ENCODE data around the gene SPATA19.

The SPATA19 gene, protein sequence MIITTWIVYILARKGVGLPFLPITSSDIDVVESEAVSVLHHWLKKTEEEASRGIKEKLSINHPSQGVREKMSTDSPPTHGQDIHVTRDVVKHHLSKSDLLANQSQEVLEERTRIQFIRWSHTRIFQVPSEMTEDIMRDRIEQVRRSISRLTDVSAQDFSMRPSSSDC

DNA sequence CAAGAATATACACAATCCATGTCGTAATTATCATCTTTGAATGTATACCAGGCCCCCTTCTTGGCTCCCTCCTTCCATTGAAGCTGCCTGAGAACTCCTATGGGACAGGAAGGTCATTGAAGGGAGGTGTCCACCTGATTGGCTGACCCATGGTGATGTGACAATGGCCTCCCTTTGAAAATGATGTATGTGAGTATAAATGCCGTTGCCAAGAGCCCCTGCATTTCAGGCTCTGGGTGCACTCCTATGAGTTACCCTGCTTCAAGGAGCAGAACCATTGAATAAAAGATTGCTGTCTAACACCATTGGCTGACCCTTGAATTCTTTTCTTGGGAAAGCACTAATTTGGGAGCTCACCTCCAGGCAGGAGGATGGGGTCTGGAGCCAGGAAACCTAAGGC is at the start of gene SPATA19:
TSS of gene SPATA19 (minus strand) at position 101 of the 400 bp plus-strand sequence. CDS start at position 34, 67 bp downstream.
- H3K4me3 ChIP-seq (ENCODE audit: low read length): no peak within 1 kb of the TSS
- no peaks in the 10 kb centered on the region for H3K4me1 ChIP-seq (ENCODE audit: control insufficient read depth, insufficient read depth, low read length)
- H3K9ac ChIP-seq (ENCODE audit: low read length): no peak within 1 kb of the TSS
- H3K27me3 ChIP-seq (ENCODE audit: control insufficient read depth, insufficient read depth, low read length): no peaks in the 10 kb centered on the region
- H3K36me3 ChIP-seq (ENCODE audit: control insufficient read depth, insufficient read depth, low read length): no peaks in the 10 kb centered on the region
- no peaks in the 10 kb centered on the region for H3K9me3 ChIP-seq (ENCODE audit: control insufficient read depth, low read length)

DNA sequence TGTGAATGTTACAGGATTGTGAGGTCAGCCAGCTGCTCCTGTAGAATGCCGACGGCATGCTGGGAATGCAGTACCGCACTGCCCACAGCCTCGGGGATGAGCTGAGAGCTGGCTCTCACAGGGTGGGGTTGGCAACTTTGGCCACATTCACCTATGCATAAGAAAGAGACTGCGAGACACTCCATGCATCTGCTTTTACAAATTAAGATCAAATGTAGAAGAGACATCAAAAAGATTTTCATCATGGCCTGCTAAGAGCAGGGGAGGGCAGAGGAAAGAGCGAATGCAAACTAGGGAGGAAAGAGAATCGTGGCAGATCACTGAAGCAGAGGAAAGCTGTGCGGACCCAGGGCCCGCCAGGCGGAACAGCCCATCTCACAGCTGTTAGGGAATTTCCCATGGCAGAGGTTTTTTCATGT is 49.8 kb upstream of the SPATA19 start:
- H3K9me3 ChIP-seq (ENCODE audit: control insufficient read depth, low read length): no peaks in the 10 kb centered on the region
- no peak overlapping the region for H3K9ac ChIP-seq (ENCODE audit: low read length)
- no peaks in the 10 kb centered on the region for H3K36me3 ChIP-seq (ENCODE audit: control insufficient read depth, insufficient read depth, low read length)
- H3K27me3 ChIP-seq (ENCODE audit: control insufficient read depth, insufficient read depth, low read length): no peaks in the 10 kb centered on the region
- no peaks in the 10 kb centered on the region for H3K4me1 ChIP-seq (ENCODE audit: control insufficient read depth, insufficient read depth, low read length)
- no peak overlapping the region for H3K4me3 ChIP-seq (ENCODE audit: low read length)

DNA sequence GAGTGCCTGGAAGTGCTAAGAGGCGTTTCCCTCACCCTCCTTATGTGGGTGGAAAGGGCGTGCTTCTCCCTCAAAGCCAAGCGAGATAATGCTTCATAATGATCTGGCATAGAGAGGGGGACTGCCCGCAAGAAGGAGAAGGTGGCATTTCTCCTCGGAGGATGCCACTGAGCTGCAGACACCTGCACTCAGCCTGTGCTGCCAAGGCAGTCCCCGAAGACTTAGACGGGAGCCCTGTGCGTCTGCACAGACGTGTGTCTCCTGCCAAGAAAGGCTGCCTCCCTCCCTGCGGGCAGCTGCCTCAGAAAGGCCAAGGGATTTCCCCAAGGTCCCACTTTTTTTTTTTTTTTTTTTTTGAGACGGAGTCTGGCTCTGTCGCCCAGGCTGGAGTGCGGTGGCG is 48.1 kb upstream of the SPATA19 start:
- Histone ChIP-seq H3K4me1 (ENCODE audit: control insufficient read depth, insufficient read depth, low read length) (no peaks in the 10 kb centered on the region), H3K27me3 (ENCODE audit: control insufficient read depth, insufficient read depth, low read length) (no peaks in the 10 kb centered on the region), H3K4me3 (ENCODE audit: low read length) (no peak overlapping the region), H3K9me3 (ENCODE audit: control insufficient read depth, low read length) (no peaks in the 10 kb centered on the region), H3K9ac (ENCODE audit: low read length) (no peak overlapping the region), H3K36me3 (ENCODE audit: control insufficient read depth, insufficient read depth, low read length) (no peaks in the 10 kb centered on the region)

DNA sequence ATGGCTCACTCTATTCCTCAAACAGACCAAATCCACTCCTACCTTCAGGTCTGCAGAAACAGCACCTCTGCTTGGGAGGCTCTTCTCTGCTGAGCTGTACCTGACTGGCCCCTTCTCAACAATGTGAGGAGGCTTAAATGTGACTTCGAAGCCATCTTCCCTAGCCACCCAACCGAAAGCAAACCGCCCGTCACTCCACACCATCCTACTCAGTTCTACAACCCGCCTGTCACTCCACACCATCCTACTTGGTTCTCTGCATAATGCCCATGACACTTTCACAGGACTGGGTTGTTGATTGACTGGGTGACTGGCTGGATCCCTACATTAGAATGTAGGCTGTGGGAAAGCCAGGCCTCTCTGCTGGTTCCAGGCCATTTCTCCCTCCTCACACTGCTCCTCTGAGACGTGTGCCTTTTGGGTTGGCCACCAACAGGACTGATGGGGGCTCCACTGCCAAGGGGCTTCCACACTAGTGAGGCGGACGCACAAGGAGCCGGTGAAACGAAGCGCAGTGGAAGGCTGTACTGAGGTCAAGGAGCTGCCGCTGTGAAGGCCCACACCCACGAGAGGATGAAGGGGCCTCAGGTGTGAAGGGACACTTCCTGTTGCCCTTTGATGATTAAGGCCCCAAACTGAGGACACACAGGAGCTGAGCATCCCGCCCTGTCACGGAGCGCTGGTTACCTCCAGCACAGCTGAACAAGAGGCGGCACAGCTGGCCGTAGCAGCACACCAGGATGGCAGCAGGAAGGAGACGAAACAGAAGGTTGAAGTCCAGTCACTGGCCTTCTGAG is 47.5 kb upstream of the SPATA19 start:
- H3K4me3 ChIP-seq (ENCODE audit: low read length): no peak overlapping the region
- H3K27me3 ChIP-seq (ENCODE audit: control insufficient read depth, insufficient read depth, low read length): no peaks in the 10 kb centered on the region
- no peak overlapping the region for H3K9ac ChIP-seq (ENCODE audit: low read length)
- no peaks in the 10 kb centered on the region for H3K9me3 ChIP-seq (ENCODE audit: control insufficient read depth, low read length)
- no peaks in the 10 kb centered on the region for H3K4me1 ChIP-seq (ENCODE audit: control insufficient read depth, insufficient read depth, low read length)
- H3K36me3 ChIP-seq (ENCODE audit: control insufficient read depth, insufficient read depth, low read length): no peaks in the 10 kb centered on the region

DNA sequence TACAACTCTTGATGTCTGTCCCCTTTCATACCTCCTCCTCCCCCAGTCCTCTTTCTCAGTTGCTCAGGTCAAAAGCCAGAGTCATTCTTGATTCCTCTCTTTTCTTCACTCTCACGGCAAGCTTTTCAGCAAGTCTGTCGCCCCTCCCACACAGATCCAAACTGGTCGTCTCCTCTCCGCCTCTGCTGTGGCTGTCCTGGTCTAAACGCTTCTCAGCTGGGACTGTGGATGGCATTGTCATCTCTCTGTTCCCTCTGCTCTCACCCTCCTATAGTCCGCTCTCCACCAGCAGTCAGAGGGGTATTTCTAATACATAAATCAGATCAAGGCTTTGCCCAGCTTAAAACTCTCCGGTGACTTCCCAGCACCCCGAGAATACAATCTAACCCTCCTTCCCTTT is 46.8 kb upstream of the SPATA19 start:
- H3K36me3 ChIP-seq (ENCODE audit: control insufficient read depth, insufficient read depth, low read length): no peaks in the 10 kb centered on the region
- no peaks in the 10 kb centered on the region for H3K9me3 ChIP-seq (ENCODE audit: control insufficient read depth, low read length)
- H3K4me3 ChIP-seq (ENCODE audit: low read length): no peak overlapping the region
- H3K9ac ChIP-seq (ENCODE audit: low read length): no peak overlapping the region
- H3K27me3 ChIP-seq (ENCODE audit: control insufficient read depth, insufficient read depth, low read length): no peaks in the 10 kb centered on the region
- no peaks in the 10 kb centered on the region for H3K4me1 ChIP-seq (ENCODE audit: control insufficient read depth, insufficient read depth, low read length)

DNA sequence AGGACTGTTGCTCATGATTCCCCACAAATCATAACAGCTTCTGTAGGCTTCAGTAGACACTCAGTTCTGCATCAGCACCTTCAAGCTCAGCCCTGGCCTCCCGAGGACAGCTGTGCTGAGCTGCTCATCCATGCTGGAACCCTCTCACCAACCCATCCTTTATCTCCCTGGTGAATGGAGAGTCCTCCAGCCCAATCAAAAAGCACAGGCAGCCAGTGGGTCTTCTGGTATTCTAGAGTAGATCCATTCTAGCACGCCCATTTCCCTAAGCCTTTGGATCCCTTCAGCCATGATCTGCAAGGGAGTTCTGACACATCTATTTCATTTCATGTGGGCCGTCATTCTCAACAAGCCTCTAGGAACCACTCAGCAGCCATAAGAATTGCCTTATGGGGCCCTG is 44.6 kb upstream of the SPATA19 start:
- no peaks in the 10 kb centered on the region for H3K4me1 ChIP-seq (ENCODE audit: control insufficient read depth, insufficient read depth, low read length)
- H3K9me3 ChIP-seq (ENCODE audit: control insufficient read depth, low read length): no peaks in the 10 kb centered on the region
- no peaks in the 10 kb centered on the region for H3K36me3 ChIP-seq (ENCODE audit: control insufficient read depth, insufficient read depth, low read length)
- no peak overlapping the region for H3K9ac ChIP-seq (ENCODE audit: low read length)
- H3K4me3 ChIP-seq (ENCODE audit: low read length): no peak overlapping the region
- H3K27me3 ChIP-seq (ENCODE audit: control insufficient read depth, insufficient read depth, low read length): peaks cover 5% of the 10 kb centered on the region

DNA sequence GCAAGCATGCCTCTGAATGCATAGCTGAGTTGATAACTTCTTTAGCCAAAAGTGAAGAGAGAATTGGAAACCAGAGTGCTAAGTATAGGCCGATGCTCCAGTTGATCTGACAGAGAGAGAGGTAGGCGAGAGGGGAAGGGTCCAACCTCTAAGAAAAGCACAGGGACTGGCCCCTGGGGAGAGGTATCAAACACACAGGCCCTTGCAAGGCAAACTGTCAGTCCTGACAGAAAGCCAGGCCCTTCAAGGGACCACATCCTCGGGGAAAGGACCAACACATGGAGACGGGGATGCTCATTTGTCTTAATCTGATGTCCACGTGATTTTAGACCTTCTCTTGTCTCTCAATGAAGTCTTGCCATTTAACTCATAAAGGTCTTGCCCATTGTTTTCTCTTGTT is 43.9 kb upstream of the SPATA19 start:
- Histone ChIP-seq H3K27me3 (ENCODE audit: control insufficient read depth, insufficient read depth, low read length) (peaks cover 5% of the 10 kb centered on the region), H3K4me3 (ENCODE audit: low read length) (no peak overlapping the region), H3K9me3 (ENCODE audit: control insufficient read depth, low read length) (no peaks in the 10 kb centered on the region), H3K4me1 (ENCODE audit: control insufficient read depth, insufficient read depth, low read length) (no peaks in the 10 kb centered on the region), H3K9ac (ENCODE audit: low read length) (no peak overlapping the region), H3K36me3 (ENCODE audit: control insufficient read depth, insufficient read depth, low read length) (no peaks in the 10 kb centered on the region)

DNA sequence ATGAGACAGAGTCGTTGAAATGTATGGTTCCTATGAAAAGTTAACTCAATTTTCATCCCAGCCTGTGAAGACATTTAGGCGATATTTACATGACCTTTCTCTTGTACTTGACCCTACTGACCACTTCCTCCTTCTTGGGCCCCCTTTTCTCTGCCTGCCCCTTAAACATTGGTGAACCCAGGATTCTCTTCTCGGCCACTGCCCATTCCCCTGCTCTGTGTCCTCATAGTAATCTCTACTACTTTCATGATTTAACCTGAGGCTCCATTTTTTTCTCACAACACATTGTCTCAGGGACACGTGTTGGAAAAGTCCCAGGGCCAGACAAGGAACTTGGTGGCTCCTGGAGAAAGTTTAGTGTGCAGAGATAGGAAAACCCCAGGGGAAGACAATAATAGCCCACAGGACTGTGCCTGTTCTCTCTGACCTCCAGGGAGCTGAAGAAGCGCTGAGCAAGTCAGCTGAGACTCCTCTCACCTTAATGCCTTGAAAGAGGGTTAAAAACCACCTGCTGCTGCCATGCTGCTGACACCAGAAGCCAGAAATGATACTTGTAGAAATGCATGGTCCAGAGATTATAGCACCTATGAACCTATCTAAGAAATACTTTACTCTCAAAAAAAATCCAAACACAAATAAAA is 42.5 kb upstream of the SPATA19 start:
- no peaks in the 10 kb centered on the region for H3K4me1 ChIP-seq (ENCODE audit: control insufficient read depth, insufficient read depth, low read length)

DNA sequence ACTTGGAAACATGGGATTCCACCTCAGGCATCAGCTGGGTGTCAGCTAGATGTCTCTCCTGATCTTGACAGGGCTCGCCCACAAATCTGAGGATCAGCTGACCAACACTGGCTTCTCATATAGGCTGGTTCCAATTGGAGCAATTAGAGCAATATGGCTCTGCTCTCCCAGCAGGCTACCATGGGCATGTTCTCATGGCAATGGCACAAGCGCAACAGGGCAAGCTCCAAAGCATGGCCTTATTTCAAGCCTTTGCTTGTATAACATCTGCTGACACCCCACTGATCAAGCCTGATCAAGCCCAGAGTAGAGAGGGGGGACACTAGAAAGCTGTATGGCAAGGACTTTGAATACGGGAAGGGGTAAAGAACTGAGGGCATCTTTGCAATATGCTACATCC is 40.7 kb upstream of the SPATA19 start:
- Histone ChIP-seq H3K36me3 (ENCODE audit: control insufficient read depth, insufficient read depth, low read length) (no peaks in the 10 kb centered on the region), H3K27me3 (ENCODE audit: control insufficient read depth, insufficient read depth, low read length) (peaks cover 5% of the 10 kb centered on the region), H3K4me1 (ENCODE audit: control insufficient read depth, insufficient read depth, low read length) (no peaks in the 10 kb centered on the region), H3K9ac (ENCODE audit: low read length) (no peak overlapping the region), H3K9me3 (ENCODE audit: control insufficient read depth, low read length) (no peaks in the 10 kb centered on the region), H3K4me3 (ENCODE audit: low read length) (no peak overlapping the region)

More for the DNA sequence above, 42.5 kb upstream of the SPATA19 start:
- H3K9ac ChIP-seq (ENCODE audit: low read length): no peak overlapping the region
- no peaks in the 10 kb centered on the region for H3K9me3 ChIP-seq (ENCODE audit: control insufficient read depth, low read length)
- H3K27me3 ChIP-seq (ENCODE audit: control insufficient read depth, insufficient read depth, low read length): peaks cover 5% of the 10 kb centered on the region
- no peak overlapping the region for H3K4me3 ChIP-seq (ENCODE audit: low read length)
- no peaks in the 10 kb centered on the region for H3K36me3 ChIP-seq (ENCODE audit: control insufficient read depth, insufficient read depth, low read length)

DNA sequence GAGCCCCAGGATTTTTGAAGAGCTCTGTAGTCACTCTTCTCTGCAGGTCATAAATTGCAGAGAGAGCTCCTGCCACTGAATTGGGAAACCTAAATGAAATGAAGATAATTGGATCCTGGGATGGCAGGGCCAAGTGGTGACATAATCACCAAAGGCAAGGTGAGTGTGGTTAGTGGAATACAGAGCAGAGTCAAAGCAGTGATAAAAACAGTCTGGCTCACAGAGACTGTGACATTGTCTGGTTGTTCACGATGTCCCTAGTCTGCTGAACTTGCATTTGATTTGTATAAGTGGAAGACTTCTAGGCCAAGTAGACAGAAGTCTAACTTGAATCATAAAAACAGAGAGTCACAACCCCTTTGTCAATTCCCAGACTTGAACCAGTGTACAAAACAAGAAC is 26.8 kb upstream of the SPATA19 start:
- Histone ChIP-seq H3K27me3 (ENCODE audit: control insufficient read depth, insufficient read depth, low read length) (no peaks in the 10 kb centered on the region), H3K4me3 (ENCODE audit: low read length) (no peak overlapping the region), H3K9me3 (ENCODE audit: control insufficient read depth, low read length) (no peaks in the 10 kb centered on the region), H3K9ac (ENCODE audit: low read length) (no peak overlapping the region), H3K36me3 (ENCODE audit: control insufficient read depth, insufficient read depth, low read length) (no peaks in the 10 kb centered on the region), H3K4me1 (ENCODE audit: control insufficient read depth, insufficient read depth, low read length) (no peaks in the 10 kb centered on the region)

DNA sequence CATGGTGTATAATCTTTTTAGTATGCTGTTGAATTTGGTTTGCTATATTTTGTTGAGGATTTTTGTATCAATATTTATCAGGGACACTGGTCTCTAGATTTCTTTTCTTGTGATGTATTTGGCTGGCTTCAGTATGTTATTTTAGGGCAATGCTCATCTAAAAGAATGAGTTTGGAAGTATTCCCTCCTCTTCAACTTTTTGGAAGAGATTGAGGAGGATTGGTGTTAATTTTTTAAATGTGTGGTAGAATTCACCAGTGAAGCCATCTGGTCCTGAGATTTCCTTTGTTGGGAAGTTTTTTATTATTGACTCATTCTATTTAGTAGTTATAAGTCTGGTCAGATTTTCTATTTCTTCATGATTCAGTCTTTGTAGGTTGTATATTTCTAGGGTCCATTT is 22.1 kb upstream of the SPATA19 start:
- H3K4me1 ChIP-seq (ENCODE audit: control insufficient read depth, insufficient read depth, low read length): no peaks in the 10 kb centered on the region
- H3K27me3 ChIP-seq (ENCODE audit: control insufficient read depth, insufficient read depth, low read length): no peaks in the 10 kb centered on the region
- no peaks in the 10 kb centered on the region for H3K9me3 ChIP-seq (ENCODE audit: control insufficient read depth, low read length)
- no peak overlapping the region for H3K9ac ChIP-seq (ENCODE audit: low read length)
- H3K4me3 ChIP-seq (ENCODE audit: low read length): no peak overlapping the region
- no peaks in the 10 kb centered on the region for H3K36me3 ChIP-seq (ENCODE audit: control insufficient read depth, insufficient read depth, low read length)

DNA sequence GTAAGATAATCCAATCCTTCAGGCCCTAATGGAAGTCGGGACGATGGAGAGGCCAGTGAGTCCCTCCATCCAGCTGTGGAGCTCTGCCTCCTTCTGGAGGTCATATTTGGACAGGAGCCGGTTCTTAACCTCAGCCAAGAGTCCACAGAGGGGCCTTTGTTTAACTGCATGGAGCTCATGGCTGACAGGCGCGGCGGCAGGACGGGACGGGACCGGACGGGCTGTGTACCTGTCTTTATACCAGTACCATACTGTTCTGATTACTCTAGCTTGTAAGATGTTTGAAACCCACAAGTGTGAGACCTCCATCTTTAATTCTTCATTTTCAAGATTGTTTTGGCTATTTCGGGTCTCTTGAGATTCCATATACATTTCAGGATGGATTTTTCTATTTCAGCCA is 20.2 kb upstream of the SPATA19 start:
- Histone ChIP-seq H3K27me3 (ENCODE audit: control insufficient read depth, insufficient read depth, low read length) (no peaks in the 10 kb centered on the region), H3K4me1 (ENCODE audit: control insufficient read depth, insufficient read depth, low read length) (no peaks in the 10 kb centered on the region), H3K9ac (ENCODE audit: low read length) (no peak overlapping the region), H3K9me3 (ENCODE audit: control insufficient read depth, low read length) (no peaks in the 10 kb centered on the region), H3K4me3 (ENCODE audit: low read length) (no peak overlapping the region), H3K36me3 (ENCODE audit: control insufficient read depth, insufficient read depth, low read length) (no peaks in the 10 kb centered on the region)
